PFSK-1 (cell line): ENCODE data around the gene SUPT3H.

Experiments
- FOXP2 ChIP-seq: optimal IDR thresholded peaks from 2 replicates; pipeline ENCODE3; 2011; ENCODE audit warnings: borderline replicate concordance, control low read depth, inconsistent platforms; ENCODE audit not compliant: insufficient read depth; ENCODE audit errors: extremely low read length, extremely low read depth
- POLR2AphosphoS5 ChIP-seq: IDR thresholded peaks from 2 replicates; pipeline ENCODE4 v1.6.1; 2012; ENCODE audit warnings: low read depth, mild to moderate bottlenecking, control low read depth, low read length, moderate library complexity
- REST ChIP-seq, 2 experiments: IDR thresholded peaks; 2 replicates each; pipeline versions ENCODE4 v1.6.1 to v1.8.0; 2011 to 2012; ENCODE audit warnings: low read depth in 2 of 2, low read length in 2 of 2, control low read depth in 1 of 2, inconsistent platforms in 1 of 2, mild to moderate bottlenecking in 1 of 2, moderate library complexity in 1 of 2; ENCODE audit not compliant: insufficient read depth in 1 of 2
- SIN3A ChIP-seq: IDR thresholded peaks from 2 replicates; pipeline ENCODE4 v1.6.1; 2012; ENCODE audit warnings: mild to moderate bottlenecking, low read length, moderate library complexity, borderline replicate concordance; ENCODE audit not compliant: insufficient read depth
- TAF1 ChIP-seq: IDR thresholded peaks from 2 replicates; pipeline ENCODE4 v1.6.1; 2012; ENCODE audit warnings: low read length, control low read depth, borderline replicate concordance; ENCODE audit not compliant: insufficient read depth

The SUPT3H gene

GRCh38 chr6:45310118-45310788 is 67.5 kb downstream of the SUPT3H start:
- no peak for TF ChIP-seq FOXP2
- no peak for TF ChIP-seq REST (IDR thresholded peaks at IDR 0.05; ENCODE audit: insufficient read depth in 1 of 2, low read depth in 2 of 2, low read length in 2 of 2)
- TF ChIP-seq SIN3A = no peak
- no peak for TF ChIP-seq TAF1
- no peak for TF ChIP-seq POLR2AphosphoS5

- TF ChIP-seq POLR2AphosphoS5 = no peak
- no peak for TF ChIP-seq REST (IDR thresholded peaks at IDR 0.05; ENCODE audit: insufficient read depth in 1 of 2, low read depth in 2 of 2, low read length in 2 of 2)
- TF ChIP-seq SIN3A = no peak
- TF ChIP-seq FOXP2 = no peak
- no peak for TF ChIP-seq TAF1
These were observed 72.2 kb downstream of the SUPT3H start for GRCh38 chr6:45305546-45305945.

- TF ChIP-seq POLR2AphosphoS5 = no peak
- TF ChIP-seq FOXP2 = no peak
- TF ChIP-seq SIN3A = no peak
- TF ChIP-seq TAF1 = no peak
These were observed 74.9 kb downstream of the SUPT3H start for GRCh38 chr6:45302832-45303231.

- no peak for TF ChIP-seq SIN3A
- TF ChIP-seq TAF1 = no peak
- TF ChIP-seq REST (IDR thresholded peaks at IDR 0.05; ENCODE audit: insufficient read depth in 1 of 2, low read depth in 2 of 2, low read length in 2 of 2) = no peak
These were observed 76.2 kb downstream of the SUPT3H start for GRCh38 chr6:45301348-45302142.

- TF ChIP-seq REST (IDR thresholded peaks at IDR 0.05; ENCODE audit: insufficient read depth in 1 of 2, low read depth in 2 of 2, low read length in 2 of 2) = no peak
- TF ChIP-seq POLR2AphosphoS5 = no peak
- TF ChIP-seq SIN3A = no peak
- TF ChIP-seq FOXP2 = no peak
- no peak for TF ChIP-seq TAF1
These were observed 77.0 kb downstream of the SUPT3H start for GRCh38 chr6:45300736-45301135.
